ENCODE results near the gene LCAT.
"Not testable (repeated sequence)": the region's sequence is repeated elsewhere in the genome, so short reads cannot be mapped to it uniquely, and the experiment has no call there.

LCAT gene

GRCh38 chr16:67931712-67932461 lies 12.0 kb downstream of the LCAT start, which contains the start of gene CTRL:
TSS of gene CTRL (minus strand) at chr16:67931862. CDS start at chr16:67931852, 10 bp downstream.
- DNase-seq (ENCODE audit: low read depth), result no peak

- no peak for DNase-seq (ENCODE audit: low read depth)
These were observed 13.2 kb downstream of the LCAT start for GRCh38 chr16:67930678-67931211.

GRCh38 chr16:67930191-67930590 lies 13.7 kb downstream of the LCAT start:
- no peak for DNase-seq (ENCODE audit: low read depth)

- peak; percentile 69 for DNase-seq (ENCODE audit: low read depth)
These were observed 15.2 kb downstream of the LCAT start for GRCh38 chr16:67928561-67929364.

GRCh38 chr16:67928147-67928546 lies 15.8 kb downstream of the LCAT start:
- DNase-seq (ENCODE audit: low read depth), result no peak

- no peak for DNase-seq (ENCODE audit: low read depth)
These were observed 16.6 kb downstream of the LCAT start for GRCh38 chr16:67927131-67927941.

- no peak for DNase-seq (ENCODE audit: low read depth)
These were observed 17.7 kb downstream of the LCAT start for GRCh38 chr16:67926181-67926750.

- DNase-seq (ENCODE audit: low read depth), result no peak
These were observed 19.6 kb downstream of the LCAT start for GRCh38 chr16:67924140-67924906.

- DNase-seq (ENCODE audit: low read depth), result no peak
These were observed 20.4 kb downstream of the LCAT start for GRCh38 chr16:67923414-67924116.

- no peak for DNase-seq (ENCODE audit: low read depth)
These were observed 21.2 kb downstream of the LCAT start for GRCh38 chr16:67922740-67923139.

- DNase-seq (ENCODE audit: low read depth), result no peak
These were observed 21.7 kb downstream of the LCAT start for GRCh38 chr16:67922221-67922620.

GRCh38 chr16:67919622-67920221 lies 24.2 kb downstream of the LCAT start:
- DNase-seq (ENCODE audit: low read depth), result no peak

GRCh38 chr16:67917852-67918236 lies 26.1 kb downstream of the LCAT start:
- DNase-seq (ENCODE audit: low read depth), result peak; percentile 92

- peak; percentile 62 for DNase-seq (ENCODE audit: low read depth)
These were observed 26.6 kb downstream of the LCAT start for GRCh38 chr16:67917140-67917851.

- DNase-seq (ENCODE audit: low read depth), result peak; percentile 25
These were observed 27.8 kb downstream of the LCAT start for GRCh38 chr16:67915831-67916723.

GRCh38 chr16:67915496-67915769 lies 28.5 kb downstream of the LCAT start:
- DNase-seq (ENCODE audit: low read depth), result not testable (repeated sequence)

GRCh38 chr16:67914758-67915495 lies 29.0 kb downstream of the LCAT start:
- DNase-seq (ENCODE audit: low read depth), result no peak

GRCh38 chr16:67910158-67910557 lies 33.8 kb downstream of the LCAT start:
- peak; percentile 66 for DNase-seq (ENCODE audit: low read depth)

Measured in EH (cell line).